ENCODE results near the gene ATP5PO.
"Not testable (repeated sequence)": the region's sequence is repeated elsewhere in the genome, so short reads cannot be mapped to it uniquely, and the experiment has no call there.

ATP5PO gene

DNA sequence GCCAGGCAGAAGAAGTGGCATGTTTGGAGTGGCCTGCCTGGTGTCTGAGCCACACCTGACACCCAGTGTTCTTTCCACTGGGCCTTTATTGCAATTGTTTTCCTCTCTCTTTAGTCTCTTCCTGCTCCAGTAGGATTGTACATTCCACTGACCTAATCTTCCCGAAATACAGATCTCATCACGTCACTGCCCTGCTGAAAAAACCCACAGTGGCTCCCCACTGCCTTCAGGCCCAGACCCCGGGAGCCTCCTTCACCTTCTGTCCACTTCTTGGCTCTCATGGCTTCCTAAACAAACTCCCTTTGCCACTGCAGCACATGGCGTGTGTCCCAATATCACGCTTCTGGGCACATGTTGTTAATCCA is 25.3 kb upstream of the ATP5PO start:
- DNase-seq (ENCODE audit: low read depth, low spot score) = no peak

DNA sequence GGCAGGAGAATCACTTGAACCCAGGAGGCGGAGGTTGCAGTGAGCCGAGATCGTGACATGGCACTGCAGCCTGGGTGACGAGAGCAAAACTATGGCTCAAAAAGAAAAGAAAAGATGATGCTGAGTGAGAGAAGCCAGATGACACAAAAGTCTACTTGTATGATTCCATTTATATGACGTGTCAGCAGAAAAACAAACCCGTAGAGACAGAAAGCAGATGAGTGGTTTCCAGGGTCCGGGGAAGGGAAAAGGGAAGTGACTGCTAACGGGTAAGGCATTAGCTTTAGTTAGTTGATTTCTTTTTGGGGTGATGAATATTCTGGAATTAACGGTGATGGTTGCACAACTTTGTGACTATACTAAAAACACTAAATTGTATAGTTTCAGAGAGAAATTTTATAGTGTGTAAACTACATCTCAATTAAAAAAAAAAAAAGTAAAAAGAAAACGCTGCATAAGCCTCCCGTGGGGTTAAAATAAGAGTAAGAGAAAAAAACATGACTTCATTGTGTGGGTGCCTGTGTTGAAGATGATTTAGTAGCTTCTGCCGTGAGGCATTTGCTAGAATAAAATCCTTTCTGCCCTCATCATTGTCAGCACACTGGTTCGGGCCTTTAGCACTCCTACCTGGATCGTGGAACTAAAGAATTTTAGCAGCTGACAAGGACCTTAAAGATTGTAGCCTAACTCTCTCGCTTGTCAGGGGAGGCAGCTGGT is 24.7 kb upstream of the ATP5PO start:
- DNase-seq (ENCODE audit: low read depth, low spot score) = no peak

DNA sequence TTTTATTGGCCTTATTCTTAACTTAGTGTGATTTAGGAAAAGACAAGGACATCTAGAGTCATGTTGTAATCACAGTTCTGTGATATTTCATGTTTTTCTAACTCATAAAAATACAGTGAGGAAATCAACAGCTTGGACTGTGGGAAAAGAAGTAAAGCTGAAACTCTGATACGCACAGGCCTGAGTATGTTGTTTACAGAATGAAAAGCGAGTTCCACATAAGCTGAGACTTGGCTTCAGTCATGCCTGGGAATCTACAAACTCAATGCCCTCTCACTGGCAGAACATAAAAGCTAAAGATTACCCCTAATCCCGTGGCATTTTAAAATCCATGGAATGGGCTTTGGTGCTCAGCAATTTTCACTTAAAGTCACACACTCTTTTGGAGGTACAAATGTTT is 23.6 kb upstream of the ATP5PO start:
- no peak for DNase-seq (ENCODE audit: low read depth, low spot score)

DNA sequence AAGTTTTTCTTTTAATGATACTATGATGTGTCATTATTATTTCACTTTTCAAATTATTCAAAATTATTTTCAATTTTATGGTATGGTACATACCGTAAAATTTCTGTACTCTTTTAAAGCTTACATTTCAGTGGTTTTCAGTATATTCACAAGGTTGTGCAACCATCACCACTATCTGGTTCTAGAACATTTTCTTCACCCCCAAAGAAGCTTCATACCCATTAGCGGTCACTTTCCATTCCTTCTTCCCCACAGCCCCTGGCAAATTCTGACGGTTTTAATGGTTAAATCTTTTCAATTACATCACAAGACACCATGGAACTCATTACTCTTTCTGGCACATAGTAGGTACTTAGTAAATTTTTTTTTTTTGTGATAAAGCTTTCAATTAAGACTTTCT is 22.8 kb upstream of the ATP5PO start:
- no peak for DNase-seq (ENCODE audit: low read depth, low spot score)

DNA sequence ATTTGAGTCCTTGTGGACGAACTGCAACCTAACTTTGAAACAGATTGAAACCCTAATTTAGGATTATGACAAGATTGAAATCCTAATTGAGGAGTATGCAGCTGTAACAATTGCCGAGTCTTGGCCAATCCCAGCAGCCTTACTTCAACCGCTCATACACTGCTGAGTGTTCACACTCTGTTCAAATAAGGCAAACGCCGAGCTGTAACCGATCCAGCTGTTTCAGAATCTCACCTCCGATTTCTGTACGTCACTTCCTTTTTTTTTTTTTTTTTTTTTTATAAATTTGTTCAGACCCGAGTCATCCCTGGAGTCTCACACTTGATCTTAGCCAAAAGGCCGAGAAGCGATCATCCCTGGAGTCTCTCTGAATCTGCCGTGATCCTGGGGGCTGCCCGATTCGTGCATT is 22.3 kb upstream of the ATP5PO start:
- no peak for DNase-seq (ENCODE audit: low read depth, low spot score)

DNA sequence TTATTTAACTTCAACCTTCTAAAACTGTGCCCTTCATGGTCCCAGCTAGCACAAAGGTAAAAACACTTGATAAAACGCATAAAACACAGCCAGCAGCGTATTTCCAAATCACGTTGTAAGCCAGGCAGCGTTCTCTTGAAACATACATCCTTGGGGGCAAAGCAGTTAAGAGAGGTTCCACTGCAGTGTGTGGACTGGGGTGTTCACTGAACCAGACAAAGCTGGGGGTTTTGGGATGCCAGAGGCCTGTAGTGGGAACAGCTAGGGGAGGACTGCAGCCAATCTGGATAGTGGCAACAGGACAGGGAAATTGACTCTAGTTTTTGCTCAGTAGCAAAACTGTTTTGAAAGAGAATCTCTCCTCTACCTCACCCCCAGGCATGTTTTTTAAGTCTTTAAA is 21.5 kb upstream of the ATP5PO start:
- DNase-seq (ENCODE audit: low read depth, low spot score) = no peak

DNA sequence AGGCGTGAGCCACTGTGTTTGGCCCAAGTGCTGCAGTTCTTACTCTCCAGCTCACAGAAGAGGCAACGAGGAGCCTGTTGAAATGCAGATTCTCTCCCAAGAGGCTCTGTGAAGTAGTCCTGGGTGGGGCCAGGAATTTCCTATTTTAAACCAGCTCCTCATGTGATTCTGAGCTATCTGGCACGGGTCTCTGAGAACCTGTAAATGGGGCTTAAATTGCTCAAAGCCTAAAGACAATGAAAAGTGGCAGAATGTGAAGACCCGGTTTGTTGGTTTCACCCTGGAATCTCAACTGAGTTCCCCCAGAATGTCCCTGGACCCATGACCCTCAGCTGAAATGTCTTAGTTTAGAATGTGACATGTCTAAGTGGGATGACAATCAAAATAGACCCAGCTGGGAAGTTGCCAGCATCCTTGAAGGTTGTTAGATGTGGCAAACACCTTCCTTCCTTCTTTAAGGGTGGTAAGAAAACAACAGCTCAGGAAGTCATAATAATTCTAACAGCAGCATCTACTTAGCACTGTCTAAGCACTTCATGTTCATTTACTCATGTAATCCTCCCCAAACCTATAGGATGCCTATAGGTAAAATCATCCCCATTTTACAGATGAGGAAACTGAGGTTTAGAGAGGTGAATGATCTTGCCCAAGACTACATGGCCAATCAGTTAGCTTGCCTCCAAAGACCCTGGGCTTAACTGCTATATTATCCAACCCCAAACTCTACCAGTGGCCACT is 20.9 kb upstream of the ATP5PO start:
- no peak for DNase-seq (ENCODE audit: low read depth, low spot score)

DNA sequence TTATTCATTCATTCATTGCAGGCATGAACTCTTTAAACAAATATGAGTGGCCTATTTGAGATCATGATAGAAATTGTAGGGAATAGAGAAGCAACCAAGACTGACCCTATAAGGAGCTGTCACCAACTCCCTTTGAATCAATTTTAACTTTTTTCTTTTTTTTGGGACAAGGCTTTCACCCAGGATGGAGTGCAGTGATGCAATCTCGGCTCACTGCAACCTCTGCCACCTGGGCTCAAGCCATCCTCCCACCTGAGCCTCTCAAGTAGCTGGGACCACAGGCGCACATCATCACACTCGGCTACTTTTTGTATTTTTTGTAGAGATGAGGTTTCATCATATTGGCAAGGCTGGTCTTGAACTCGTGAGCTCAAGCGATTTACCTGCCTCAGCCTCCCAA is 17.1 kb upstream of the ATP5PO start:
- no peak for DNase-seq (ENCODE audit: low read depth, low spot score)

DNA sequence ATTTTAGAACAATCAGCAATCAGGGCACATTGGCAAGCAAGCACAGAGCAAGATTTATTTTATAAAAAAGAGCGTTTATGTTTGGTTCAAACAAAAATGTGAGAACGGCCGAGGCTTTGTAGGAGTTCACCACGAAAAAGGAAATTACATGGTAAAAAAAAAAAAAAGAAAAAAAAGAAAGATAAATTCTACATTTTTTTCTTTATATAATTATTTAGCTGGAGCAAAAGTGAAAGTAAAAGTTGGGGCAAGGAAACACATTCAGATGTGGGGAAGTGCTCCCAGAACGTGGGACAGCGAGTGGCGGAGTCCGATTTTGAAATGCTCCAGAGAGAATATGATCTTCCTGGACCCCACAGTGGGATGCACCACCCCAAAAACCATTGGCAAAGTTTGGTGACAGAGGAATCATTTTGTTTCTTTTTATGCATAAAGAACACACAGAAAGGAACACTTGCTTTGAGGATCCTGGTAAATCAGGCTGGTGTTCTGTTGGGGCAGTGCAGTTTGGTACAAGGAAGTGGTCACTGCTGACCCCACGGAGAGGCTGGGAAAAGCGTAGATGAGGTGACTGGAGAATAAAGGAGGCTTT is 16.3 kb upstream of the ATP5PO start:
- DNase-seq (ENCODE audit: low read depth, low spot score) = no peak

DNA sequence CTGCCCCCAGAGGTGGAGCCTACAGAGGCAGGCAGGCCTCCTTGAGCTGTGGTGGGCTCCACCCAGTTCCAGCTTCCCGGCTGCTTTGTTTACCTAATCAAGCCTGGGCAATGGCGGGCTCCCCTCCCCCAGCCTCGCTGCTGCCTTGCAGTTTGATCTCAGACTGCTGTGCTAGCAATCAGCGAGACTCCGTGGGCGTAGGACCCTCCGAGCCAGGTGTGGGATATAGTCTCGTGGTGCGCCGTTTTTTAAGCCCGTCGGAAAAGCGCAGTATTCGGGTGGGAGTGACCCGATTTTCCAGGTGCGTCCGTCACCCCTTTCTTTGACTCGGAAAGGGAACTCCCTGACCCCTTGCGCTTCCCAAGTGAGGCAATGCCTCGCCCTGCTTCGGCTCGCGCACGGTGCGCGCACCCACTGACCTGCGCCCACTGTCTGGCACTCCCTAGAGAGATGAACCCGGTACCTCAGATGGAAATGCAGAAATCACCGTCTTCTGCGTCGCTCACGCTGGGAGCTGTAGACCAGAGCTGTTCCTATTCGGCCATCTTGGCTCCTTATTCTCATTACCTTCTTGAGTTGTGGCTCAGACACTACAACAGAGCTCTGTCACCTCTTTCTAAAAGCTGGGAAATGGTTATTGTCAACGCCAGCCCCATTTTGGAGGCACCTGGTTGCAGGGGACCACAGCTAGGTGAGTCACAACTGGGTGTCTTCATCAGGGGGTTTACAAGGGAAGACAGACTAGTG is 15.6 kb upstream of the ATP5PO start:
- not testable (repeated sequence) for DNase-seq (ENCODE audit: low read depth, low spot score)

DNA sequence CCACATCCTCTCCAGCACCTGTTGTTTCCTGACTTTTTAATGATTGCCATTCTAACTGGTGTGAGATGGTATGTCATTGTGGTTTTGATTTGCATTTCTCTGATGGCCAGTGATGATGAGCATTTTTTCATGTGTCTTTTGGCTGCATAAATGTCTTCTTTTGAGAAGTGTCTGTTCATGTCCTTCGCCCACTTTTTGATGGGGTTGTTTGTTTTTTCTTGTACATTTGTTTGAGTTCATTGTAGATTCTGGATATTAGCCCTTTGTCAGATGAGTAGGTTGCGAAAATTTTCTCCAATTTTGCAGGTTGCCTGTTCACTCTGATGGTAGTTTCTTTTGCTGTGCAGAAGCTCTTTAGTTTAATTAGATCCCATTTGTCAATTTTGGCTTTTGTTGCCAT is 10.6 kb upstream of the ATP5PO start:
- not testable (repeated sequence) for DNase-seq (ENCODE audit: low read depth, low spot score)

DNA sequence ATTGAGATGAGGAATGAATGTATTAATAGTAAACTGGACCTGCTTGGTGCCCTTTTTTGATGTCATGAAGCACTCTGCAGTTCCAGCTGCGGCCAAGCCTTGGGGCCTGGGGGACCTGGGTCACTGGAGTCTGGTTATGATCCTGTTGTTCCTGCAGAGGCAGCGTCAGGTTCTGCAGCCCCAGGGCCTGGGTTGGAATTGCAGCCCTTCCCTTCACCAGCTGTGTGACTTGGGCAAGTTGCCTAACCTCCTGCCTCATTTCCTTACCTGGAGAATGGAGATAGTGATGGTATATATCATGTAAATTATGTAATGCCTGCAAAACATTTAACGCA is 9.1 kb upstream of the ATP5PO start:
- DNase-seq (ENCODE audit: low read depth, low spot score) = no peak

DNA sequence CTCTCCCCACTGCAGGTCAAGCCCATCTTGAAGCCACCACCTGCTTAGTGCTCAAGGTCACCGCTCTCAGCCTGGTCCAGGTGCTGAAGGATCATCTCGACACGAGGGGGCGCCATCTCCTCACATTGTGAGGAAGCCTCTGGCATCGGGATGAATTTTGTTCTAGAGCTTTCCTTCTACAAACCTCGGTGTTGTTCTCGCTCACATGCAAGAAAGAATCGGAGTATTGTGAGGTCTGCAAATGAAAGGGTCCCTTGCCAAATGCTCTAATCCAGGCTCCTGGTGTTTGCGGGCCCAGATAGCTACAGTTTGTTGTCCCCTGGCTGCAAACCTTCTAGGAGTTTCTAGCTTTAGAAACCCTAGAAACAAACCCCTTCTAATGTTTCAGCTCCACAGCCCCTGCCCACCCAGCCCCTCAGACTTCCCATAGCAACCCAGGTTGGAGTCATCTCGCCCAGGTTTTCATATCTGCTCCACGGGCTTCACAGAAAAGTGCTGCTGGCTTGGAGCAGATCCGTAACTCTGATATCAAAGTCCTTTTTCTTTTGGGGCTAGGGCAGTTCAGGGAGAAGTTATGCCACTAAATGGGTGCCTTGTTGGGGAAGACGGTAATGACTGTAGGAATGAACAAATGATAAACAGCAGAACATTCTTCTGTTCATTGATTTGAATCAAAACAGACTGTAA is 8.6 kb upstream of the ATP5PO start:
- no peak for DNase-seq (ENCODE audit: low read depth, low spot score)

DNA sequence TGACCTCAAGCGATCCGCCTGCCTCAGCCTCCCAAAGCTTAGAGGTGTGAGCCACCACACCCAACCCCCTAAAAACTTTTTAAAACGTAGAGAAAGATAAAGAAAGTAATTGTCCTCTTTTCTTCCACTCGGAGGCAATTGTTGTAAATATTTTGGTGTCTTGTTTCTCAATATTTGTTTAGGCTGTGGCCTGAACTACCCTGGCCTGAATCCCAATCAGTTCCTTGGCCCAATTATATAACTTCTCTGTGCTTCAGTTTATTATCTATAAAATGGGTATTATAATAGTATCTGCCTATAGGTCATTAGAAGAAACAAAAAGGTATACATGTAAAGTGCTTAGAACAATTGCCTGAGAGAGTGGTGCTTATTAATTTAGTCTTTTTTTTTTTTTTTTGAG is 1.8 kb upstream of the ATP5PO start:
- DNase-seq (ENCODE audit: low read depth, low spot score) = no peak

DNA sequence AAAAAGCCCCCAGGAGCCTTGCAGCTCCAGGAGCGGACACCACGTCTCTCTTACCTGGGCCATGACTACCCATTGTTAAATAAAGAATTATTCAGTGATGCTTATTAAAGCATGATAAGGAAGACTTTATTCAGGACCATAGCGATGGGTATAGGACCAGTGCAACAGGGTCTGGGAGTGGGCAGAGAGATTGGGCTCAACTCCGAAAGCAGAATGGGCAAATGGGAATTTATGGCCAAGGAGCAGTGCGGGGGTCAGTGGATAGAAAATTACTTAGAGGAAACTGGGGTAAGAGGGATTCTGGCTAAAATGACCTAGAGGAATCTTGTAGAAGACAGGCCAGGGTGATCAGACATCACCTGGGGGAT is 580 bp upstream of the ATP5PO start:
- DNase-seq (ENCODE audit: low read depth, low spot score) = no peak

DNA sequence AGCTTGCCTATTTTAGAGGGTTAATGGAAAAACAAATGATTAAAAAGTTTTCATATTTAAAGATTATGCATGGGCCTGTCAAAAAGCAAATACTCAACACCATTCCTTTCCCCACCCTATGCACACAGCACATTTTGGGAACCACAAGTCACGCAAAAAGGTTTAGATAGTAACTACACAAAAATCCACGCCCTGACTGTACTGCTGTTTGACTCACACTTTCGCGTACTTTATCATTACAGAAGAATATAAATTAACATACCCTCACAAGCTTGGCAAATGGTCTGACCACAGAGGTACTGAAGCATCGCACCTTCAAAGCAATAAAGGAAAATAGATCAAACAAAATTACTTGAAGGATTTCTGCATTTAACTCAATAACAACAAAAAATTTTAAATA is 1.4 kb downstream of the ATP5PO start:
- no peak for DNase-seq (ENCODE audit: low read depth, low spot score)

DNA sequence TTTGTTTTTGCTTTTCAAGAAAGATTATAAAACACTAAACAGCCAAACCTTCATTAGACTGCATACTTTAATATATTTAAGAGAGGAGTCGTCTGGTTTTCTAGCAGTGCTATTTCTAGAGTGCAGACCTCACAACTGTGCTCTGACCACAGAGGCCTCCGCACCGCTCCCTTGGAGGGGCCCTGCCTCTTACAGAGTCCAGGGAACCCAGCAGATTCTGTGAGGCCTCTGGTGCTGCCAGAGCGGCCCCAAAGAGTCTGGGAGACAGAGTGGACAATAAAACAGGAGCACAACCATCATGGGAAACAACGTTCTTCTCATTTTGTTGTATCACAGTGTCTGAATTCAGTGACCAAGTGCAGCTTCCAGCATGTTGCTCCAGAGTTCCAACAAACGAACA is 5.8 kb downstream of the ATP5PO start:
- DNase-seq (ENCODE audit: low read depth, low spot score) = no peak

DNA sequence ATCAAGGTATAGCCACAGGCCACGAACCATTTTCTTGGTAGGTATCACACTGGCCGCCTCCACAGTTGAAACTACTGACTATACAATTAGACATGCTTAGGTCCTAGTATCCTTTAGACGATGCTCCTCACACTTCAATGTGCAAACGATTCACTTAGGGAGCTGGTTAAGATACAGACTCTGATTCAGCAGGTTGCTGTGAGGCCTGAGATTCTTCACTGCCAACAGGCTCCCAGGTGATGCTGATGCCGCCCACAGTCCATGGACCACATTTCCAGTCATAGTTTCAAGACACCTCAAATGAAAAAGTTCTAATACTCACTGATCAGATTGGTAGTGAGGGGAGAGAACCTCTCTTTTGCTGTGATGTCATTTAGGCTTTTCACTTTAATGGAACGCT is 6.8 kb downstream of the ATP5PO start:
- no peak for DNase-seq (ENCODE audit: low read depth, low spot score)

DNA sequence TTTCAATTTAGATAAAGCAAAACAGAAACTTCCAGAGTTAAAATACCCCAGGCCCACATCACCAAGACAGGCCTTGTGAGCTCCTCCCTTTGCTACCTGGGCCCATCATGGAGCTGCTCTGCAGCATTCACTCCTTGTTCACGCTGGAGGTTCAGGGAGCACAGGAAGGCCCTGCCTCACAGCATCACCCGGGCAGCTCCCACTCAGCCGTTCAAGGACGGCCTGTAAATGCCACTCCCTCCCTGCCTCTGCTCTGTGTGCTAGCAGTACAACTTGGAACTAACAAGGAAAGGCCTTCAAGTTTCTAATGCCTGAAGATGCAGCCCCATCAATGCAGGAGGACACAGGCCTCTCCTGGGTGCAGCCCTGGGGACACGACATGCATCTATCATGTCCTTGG is 11.6 kb downstream of the ATP5PO start:
- DNase-seq (ENCODE audit: low read depth, low spot score) = no peak

DNA sequence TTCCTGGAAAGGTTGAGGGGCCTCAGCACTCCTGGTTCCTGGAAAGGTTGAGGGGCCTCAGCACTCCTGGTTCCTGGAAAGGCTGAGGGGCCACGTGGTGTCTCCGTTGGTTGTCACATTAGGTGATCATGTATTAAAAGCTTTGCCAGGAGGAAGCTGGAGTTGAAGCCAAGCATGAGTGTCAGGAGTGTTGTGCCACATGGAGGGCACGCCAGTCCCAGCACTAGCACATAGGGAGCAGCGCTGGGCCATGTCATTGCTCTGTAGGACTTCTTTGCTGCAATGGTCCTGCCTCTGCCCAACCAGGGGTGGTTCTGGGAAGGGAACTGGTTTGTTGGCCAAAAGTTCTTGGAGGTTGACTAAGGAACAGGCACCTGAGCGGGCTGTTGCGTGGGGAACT is 13.3 kb downstream of the ATP5PO start:
- no peak for DNase-seq (ENCODE audit: low read depth, low spot score)

DNA sequence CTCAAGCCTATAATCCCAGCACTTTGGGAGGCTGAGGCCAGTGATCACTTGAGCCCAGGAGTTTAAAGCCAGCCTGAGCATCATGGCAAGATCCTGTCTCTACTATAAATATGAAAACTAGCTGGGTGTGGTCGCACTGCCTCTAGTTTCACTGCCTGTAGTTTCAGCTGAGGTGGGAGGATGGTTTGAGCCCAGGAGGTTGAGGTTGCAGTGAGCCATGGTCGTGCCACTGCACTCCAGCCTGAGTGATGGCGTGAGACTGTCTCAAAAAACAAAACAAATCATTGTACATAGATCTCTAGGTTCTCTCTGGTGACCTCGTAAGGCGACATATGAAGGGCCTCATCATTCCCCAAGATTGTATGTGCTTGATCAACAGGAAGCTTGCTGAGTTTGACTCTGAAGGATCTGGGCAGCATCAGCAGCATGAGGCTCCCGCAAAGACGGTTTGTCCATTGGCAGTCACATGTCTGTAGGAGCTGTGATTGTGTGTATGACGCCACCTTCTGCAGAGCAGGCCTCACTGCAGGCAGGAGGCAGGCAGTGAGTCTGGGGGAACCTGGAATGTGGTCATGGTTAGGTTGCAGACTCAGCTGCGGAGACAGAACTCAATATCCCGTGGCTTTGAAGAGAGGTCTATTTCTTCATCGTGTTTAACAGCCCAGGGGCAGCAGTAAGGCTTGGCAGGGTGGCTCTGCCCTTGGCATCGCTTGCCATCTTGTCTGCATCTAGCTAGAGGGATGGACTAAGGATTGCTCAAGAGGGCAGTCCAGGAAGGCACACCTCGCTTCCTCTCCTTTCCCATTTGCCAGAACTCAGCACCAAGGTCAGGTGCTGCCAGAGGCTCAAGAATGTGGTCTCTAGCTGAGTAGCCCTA is 14.0 kb downstream of the ATP5PO start:
- no peak for DNase-seq (ENCODE audit: low read depth, low spot score)
